ENCODE data around the gene PLG. TPM values are rescaled to one million over a fixed set of nuclear protein-coding genes. Genes with fewer than 3 reads are reported as not detected.
"Not testable (repeated sequence)": the region's sequence is repeated elsewhere in the genome, so short reads cannot be mapped to it uniquely, and the experiment has no call there.

PLG gene
- total RNA-seq, 1 experiment from 2014 or later: not detected

GRCh38 chr6:160737934-160738333, 35.9 kb downstream of the PLG start:
- DNase-seq: no peak
- H3K36me3 ChIP-seq (replicated peaks; ENCODE audit: control insufficient read depth, insufficient read depth, low read length): no peaks in the 10 kb centered on the region
- H3K4me3 ChIP-seq (ENCODE audit: insufficient read depth, low read depth, low read length): no peak overlapping the region
- no peaks in the 10 kb centered on the region for H3K27me3 ChIP-seq (ENCODE audit: control insufficient read depth, insufficient read depth, low read length)

GRCh38 chr6:160739955-160740354, 37.9 kb downstream of the PLG start:
- no peak for DNase-seq
- Histone ChIP-seq H3K4me3 (ENCODE audit: insufficient read depth, low read depth, low read length) (no peak overlapping the region), H3K27me3 (ENCODE audit: control insufficient read depth, insufficient read depth, low read length) (no peaks in the 10 kb centered on the region), H3K36me3 (replicated peaks; ENCODE audit: control insufficient read depth, insufficient read depth, low read length) (no peaks in the 10 kb centered on the region)

GRCh38 chr6:160741012-160741411, 39.0 kb downstream of the PLG start:
- not testable (repeated sequence) for H3K36me3 ChIP-seq (replicated peaks; ENCODE audit: control insufficient read depth, insufficient read depth, low read length); H3K4me3 ChIP-seq (ENCODE audit: insufficient read depth, low read depth, low read length); DNase-seq; H3K27me3 ChIP-seq (ENCODE audit: control insufficient read depth, insufficient read depth, low read length)

GRCh38 chr6:160742090-160742489, 40.0 kb downstream of the PLG start:
- Histone ChIP-seq H3K36me3 (replicated peaks; ENCODE audit: control insufficient read depth, insufficient read depth, low read length) (no peaks in the 10 kb centered on the region), H3K4me3 (ENCODE audit: insufficient read depth, low read depth, low read length) (no peak overlapping the region), H3K27me3 (ENCODE audit: control insufficient read depth, insufficient read depth, low read length) (no peaks in the 10 kb centered on the region)
- no peak for DNase-seq

- Histone ChIP-seq H3K4me3 (ENCODE audit: insufficient read depth, low read depth, low read length) (no peak overlapping the region), H3K27me3 (ENCODE audit: control insufficient read depth, insufficient read depth, low read length) (no peaks in the 10 kb centered on the region), H3K36me3 (replicated peaks; ENCODE audit: control insufficient read depth, insufficient read depth, low read length) (no peaks in the 10 kb centered on the region)
- DNase-seq: peak; percentile 69
Measured at GRCh38 chr6:160750276-160750689, 48.2 kb downstream of the PLG start.

GRCh38 chr6:160753211-160753610, 51.2 kb downstream of the PLG start:
- H3K36me3 ChIP-seq (replicated peaks; ENCODE audit: control insufficient read depth, insufficient read depth, low read length); H3K27me3 ChIP-seq (ENCODE audit: control insufficient read depth, insufficient read depth, low read length); DNase-seq; H3K4me3 ChIP-seq (ENCODE audit: insufficient read depth, low read depth, low read length): not testable (repeated sequence)

- H3K36me3 ChIP-seq (replicated peaks; ENCODE audit: control insufficient read depth, insufficient read depth, low read length): no peaks in the 10 kb centered on the region
- DNase-seq: no peak
- no peaks in the 10 kb centered on the region for H3K27me3 ChIP-seq (ENCODE audit: control insufficient read depth, insufficient read depth, low read length)
- no peak overlapping the region for H3K4me3 ChIP-seq (ENCODE audit: insufficient read depth, low read depth, low read length)
Measured at GRCh38 chr6:160755165-160755564, 53.1 kb downstream of the PLG start.

- Histone ChIP-seq H3K36me3 (replicated peaks; ENCODE audit: control insufficient read depth, insufficient read depth, low read length) (no peaks in the 10 kb centered on the region), H3K4me3 (ENCODE audit: insufficient read depth, low read depth, low read length) (no peak overlapping the region)
- no peak for DNase-seq
Measured at GRCh38 chr6:160756021-160756420, 54.0 kb downstream of the PLG start.

GRCh38 chr6:160756871-160757270, 54.8 kb downstream of the PLG start:
- no peaks in the 10 kb centered on the region for H3K36me3 ChIP-seq (replicated peaks; ENCODE audit: control insufficient read depth, insufficient read depth, low read length)
- DNase-seq: no peak
- no peaks in the 10 kb centered on the region for H3K27me3 ChIP-seq (ENCODE audit: control insufficient read depth, insufficient read depth, low read length)
- no peak overlapping the region for H3K4me3 ChIP-seq (ENCODE audit: insufficient read depth, low read depth, low read length)

More at GRCh38 chr6:160756021-160756420, 54.0 kb downstream of the PLG start:
- no peaks in the 10 kb centered on the region for H3K27me3 ChIP-seq (ENCODE audit: control insufficient read depth, insufficient read depth, low read length)

GRCh38 chr6:160764847-160765246, 62.8 kb downstream of the PLG start:
- Histone ChIP-seq H3K4me3 (ENCODE audit: insufficient read depth, low read depth, low read length) (no peak overlapping the region), H3K27me3 (ENCODE audit: control insufficient read depth, insufficient read depth, low read length) (peaks cover 11% of the 10 kb centered on the region), H3K36me3 (replicated peaks; ENCODE audit: control insufficient read depth, insufficient read depth, low read length) (no peaks in the 10 kb centered on the region)
- no peak for DNase-seq

- no peak overlapping the region for H3K4me3 ChIP-seq (ENCODE audit: insufficient read depth, low read depth, low read length)
- H3K27me3 ChIP-seq (ENCODE audit: control insufficient read depth, insufficient read depth, low read length): peaks cover 11% of the 10 kb centered on the region
- no peaks in the 10 kb centered on the region for H3K36me3 ChIP-seq (replicated peaks; ENCODE audit: control insufficient read depth, insufficient read depth, low read length)
- DNase-seq: peak; percentile 60
Measured at GRCh38 chr6:160765412-160765811, 63.4 kb downstream of the PLG start.

- H3K27me3 ChIP-seq (ENCODE audit: control insufficient read depth, insufficient read depth, low read length): peaks cover 11% of the 10 kb centered on the region
- no peaks in the 10 kb centered on the region for H3K36me3 ChIP-seq (replicated peaks; ENCODE audit: control insufficient read depth, insufficient read depth, low read length)
- peak overlapping the region; percentile 57 for H3K4me3 ChIP-seq (ENCODE audit: insufficient read depth, low read depth, low read length)
- no peak for DNase-seq
Measured at GRCh38 chr6:160766657-160766988, 64.6 kb downstream of the PLG start.

GRCh38 chr6:160766989-160767646, 65.1 kb downstream of the PLG start:
- Histone ChIP-seq H3K4me3 (ENCODE audit: insufficient read depth, low read depth, low read length) (peak overlapping the region; percentile 57), H3K27me3 (ENCODE audit: control insufficient read depth, insufficient read depth, low read length) (peaks cover 11% of the 10 kb centered on the region), H3K36me3 (replicated peaks; ENCODE audit: control insufficient read depth, insufficient read depth, low read length) (no peaks in the 10 kb centered on the region)
- peak; percentile 88 for DNase-seq

GRCh38 chr6:160767647-160768019, 65.6 kb downstream of the PLG start:
- DNase-seq: peak; percentile 31
- Histone ChIP-seq H3K36me3 (replicated peaks; ENCODE audit: control insufficient read depth, insufficient read depth, low read length) (no peaks in the 10 kb centered on the region), H3K27me3 (ENCODE audit: control insufficient read depth, insufficient read depth, low read length) (peaks cover 11% of the 10 kb centered on the region), H3K4me3 (ENCODE audit: insufficient read depth, low read depth, low read length) (no peak overlapping the region)

- Histone ChIP-seq H3K4me3 (ENCODE audit: insufficient read depth, low read depth, low read length) (no peak overlapping the region), H3K27me3 (ENCODE audit: control insufficient read depth, insufficient read depth, low read length) (peaks cover 11% of the 10 kb centered on the region), H3K36me3 (replicated peaks; ENCODE audit: control insufficient read depth, insufficient read depth, low read length) (no peaks in the 10 kb centered on the region)
- no peak for DNase-seq
Measured at GRCh38 chr6:160768101-160768500, 66.1 kb downstream of the PLG start.

GRCh38 chr6:160774399-160774798, 72.4 kb downstream of the PLG start:
- no peaks in the 10 kb centered on the region for H3K36me3 ChIP-seq (replicated peaks; ENCODE audit: control insufficient read depth, insufficient read depth, low read length)
- no peaks in the 10 kb centered on the region for H3K27me3 ChIP-seq (ENCODE audit: control insufficient read depth, insufficient read depth, low read length)
- DNase-seq: no peak
- H3K4me3 ChIP-seq (ENCODE audit: insufficient read depth, low read depth, low read length): no peak overlapping the region
